Activated naive CD4-positive, alpha-beta T cell treated with anti-CD3 and anti-CD28 coated beads, Interleukin-2, amount 50 U/mL, for 24 hours (primary cell): Measurements from ENCODE around the gene PPA2.
"Not testable (repeated sequence)": the region's sequence is repeated elsewhere in the genome, so short reads cannot be mapped to it uniquely, and the experiment has no call there.

Source experiments
- H3K27ac Mint-ChIP-seq: one replicate; pipeline ENCODE4 v1.8.0; 2021; ENCODE audit warnings: mild to moderate bottlenecking, mixed read lengths
- H3K27me3 Mint-ChIP-seq: one replicate; pipeline ENCODE4 v1.8.0; 2021; ENCODE audit warnings: mixed read lengths
- H3K36me3 Mint-ChIP-seq: one replicate; pipeline ENCODE4 v1.8.0; 2021; ENCODE audit warnings: mixed read lengths
- H3K4me1 Mint-ChIP-seq: one replicate; pipeline ENCODE4 v1.8.0; 2021; ENCODE audit warnings: mixed read lengths
- H3K4me3 Mint-ChIP-seq: one replicate; pipeline ENCODE4 v1.8.0; 2021; ENCODE audit warnings: mild to moderate bottlenecking, mixed read lengths
- H3K9me3 Mint-ChIP-seq: one replicate; pipeline ENCODE4 v1.8.0; 2021; ENCODE audit warnings: mixed read lengths

Gene PPA2

GRCh38 chr4:105469736-105470135 is 4.1 kb downstream of the PPA2 start:
- no peak overlapping the region for H3K27ac Mint-ChIP-seq
- H3K36me3 Mint-ChIP-seq = peaks cover 20% of the 10 kb centered on the region

GRCh38 chr4:105466580-105466979 is 7.3 kb downstream of the PPA2 start:
- peaks cover 30% of the 10 kb centered on the region for H3K36me3 Mint-ChIP-seq
- no peaks in the 10 kb centered on the region for H3K9me3 Mint-ChIP-seq
- H3K4me1 Mint-ChIP-seq = peaks cover 66% of the 10 kb centered on the region
- H3K27me3 Mint-ChIP-seq = no peaks in the 10 kb centered on the region
- no peak overlapping the region for H3K27ac Mint-ChIP-seq
- no peak overlapping the region for H3K4me3 Mint-ChIP-seq

More at GRCh38 chr4:105469736-105470135, 4.1 kb downstream of the PPA2 start:
- H3K27me3 Mint-ChIP-seq = no peaks in the 10 kb centered on the region
- H3K4me3 Mint-ChIP-seq = no peak overlapping the region
- H3K9me3 Mint-ChIP-seq = no peaks in the 10 kb centered on the region
- peaks cover 66% of the 10 kb centered on the region for H3K4me1 Mint-ChIP-seq

DNA sequence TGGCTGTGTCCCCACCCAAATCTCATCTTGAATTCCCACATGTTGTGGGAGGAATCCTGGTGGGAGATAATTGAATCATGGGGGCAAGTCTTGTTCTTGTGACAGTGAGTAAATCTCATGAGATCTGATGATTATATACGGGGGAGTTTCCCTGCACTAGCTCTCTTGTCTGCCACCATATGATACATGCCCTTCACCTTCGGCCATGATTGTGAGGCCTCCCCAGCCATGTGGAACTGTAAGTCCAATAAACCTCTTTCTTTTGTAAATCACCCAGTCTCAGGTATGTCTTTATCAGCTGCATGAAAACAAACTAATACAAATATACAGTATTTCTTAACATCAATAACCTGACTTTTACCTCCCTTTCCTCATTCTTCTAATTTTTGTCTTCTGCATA is 9.3 kb downstream of the PPA2 start:
- peaks cover 30% of the 10 kb centered on the region for H3K36me3 Mint-ChIP-seq
- not testable (repeated sequence) for H3K4me3 Mint-ChIP-seq, H3K27ac Mint-ChIP-seq, H3K9me3 Mint-ChIP-seq, H3K27me3 Mint-ChIP-seq
- H3K4me1 Mint-ChIP-seq = peaks cover 63% of the 10 kb centered on the region

DNA sequence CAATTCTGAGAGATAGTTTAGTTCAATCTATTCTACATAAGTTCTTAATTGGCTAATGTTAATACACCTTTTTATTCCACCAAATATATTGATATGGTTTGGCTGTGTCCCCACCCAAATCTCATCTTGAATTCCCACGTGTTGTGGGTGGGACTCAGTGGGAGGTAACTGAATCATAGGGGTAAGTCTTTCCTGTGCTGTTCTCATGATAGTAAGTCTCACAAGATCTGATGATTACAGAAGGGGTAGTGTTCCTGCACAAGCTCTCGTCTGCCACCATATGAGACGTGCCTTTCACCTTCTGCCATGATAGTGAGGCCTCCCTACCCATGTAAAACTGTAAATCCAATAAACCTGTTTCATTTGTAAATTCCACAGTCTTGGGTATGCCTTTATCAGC is 11.3 kb downstream of the PPA2 start:
- Mint-ChIP-seq H3K4me3 (no peak overlapping the region), H3K9me3 (no peaks in the 10 kb centered on the region), H3K27ac (no peak overlapping the region), H3K36me3 (peaks cover 36% of the 10 kb centered on the region), H3K27me3 (no peaks in the 10 kb centered on the region), H3K4me1 (peaks cover 59% of the 10 kb centered on the region)

- H3K4me3 Mint-ChIP-seq = no peak overlapping the region
- H3K4me1 Mint-ChIP-seq = peaks cover 52% of the 10 kb centered on the region
- no peaks in the 10 kb centered on the region for H3K9me3 Mint-ChIP-seq
- peaks cover 30% of the 10 kb centered on the region for H3K36me3 Mint-ChIP-seq
- no peaks in the 10 kb centered on the region for H3K27me3 Mint-ChIP-seq
- no peak overlapping the region for H3K27ac Mint-ChIP-seq
Measured at GRCh38 chr4:105461621-105462382, 12.1 kb downstream of the PPA2 start.

- no peak overlapping the region for H3K4me3 Mint-ChIP-seq
- H3K4me1 Mint-ChIP-seq = peaks cover 47% of the 10 kb centered on the region
- H3K36me3 Mint-ChIP-seq = peaks cover 26% of the 10 kb centered on the region
- no peaks in the 10 kb centered on the region for H3K27me3 Mint-ChIP-seq
- no peak overlapping the region for H3K27ac Mint-ChIP-seq
- H3K9me3 Mint-ChIP-seq = no peaks in the 10 kb centered on the region
Measured at GRCh38 chr4:105461221-105461620, 12.6 kb downstream of the PPA2 start.

- no peaks in the 10 kb centered on the region for H3K9me3 Mint-ChIP-seq
- H3K4me3 Mint-ChIP-seq = no peak overlapping the region
- no peak overlapping the region for H3K27ac Mint-ChIP-seq
- H3K36me3 Mint-ChIP-seq = peaks cover 26% of the 10 kb centered on the region
- H3K4me1 Mint-ChIP-seq = peaks cover 45% of the 10 kb centered on the region
- H3K27me3 Mint-ChIP-seq = no peaks in the 10 kb centered on the region
Measured at GRCh38 chr4:105460306-105460705, 13.6 kb downstream of the PPA2 start.

- Mint-ChIP-seq H3K4me1 (peaks cover 59% of the 10 kb centered on the region), H3K36me3 (peaks cover 31% of the 10 kb centered on the region)
- H3K9me3 Mint-ChIP-seq, H3K4me3 Mint-ChIP-seq, H3K27ac Mint-ChIP-seq, H3K27me3 Mint-ChIP-seq: not testable (repeated sequence)
Measured at GRCh38 chr4:105458541-105458940, 15.3 kb downstream of the PPA2 start.

DNA sequence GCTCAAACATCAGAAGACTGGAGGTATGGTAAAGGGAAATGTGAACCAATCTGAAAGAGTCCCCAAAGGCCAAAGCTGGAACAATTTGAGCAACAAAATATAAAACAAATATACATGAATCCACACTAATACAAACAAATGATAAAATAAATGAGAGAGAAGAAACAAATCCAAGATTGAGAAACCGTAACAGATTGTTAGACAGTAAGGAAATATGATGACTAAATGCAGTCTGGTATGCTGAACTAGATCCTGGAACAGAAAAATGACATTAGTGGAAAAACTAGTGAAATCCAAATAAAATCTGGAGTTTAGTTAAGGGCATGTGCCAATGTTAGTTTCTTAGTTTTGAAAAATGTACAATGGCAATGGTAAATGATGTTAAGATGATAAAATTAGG is 15.9 kb downstream of the PPA2 start:
- Mint-ChIP-seq H3K4me1 (peaks cover 58% of the 10 kb centered on the region), H3K36me3 (peaks cover 31% of the 10 kb centered on the region), H3K4me3 (no peak overlapping the region), H3K27ac (peak overlapping the region; percentile 8), H3K9me3 (no peaks in the 10 kb centered on the region), H3K27me3 (no peaks in the 10 kb centered on the region)

- peaks cover 42% of the 10 kb centered on the region for H3K4me1 Mint-ChIP-seq
- no peaks in the 10 kb centered on the region for H3K9me3 Mint-ChIP-seq
- no peak overlapping the region for H3K27ac Mint-ChIP-seq
- no peaks in the 10 kb centered on the region for H3K27me3 Mint-ChIP-seq
- H3K36me3 Mint-ChIP-seq = peaks cover 35% of the 10 kb centered on the region
- H3K4me3 Mint-ChIP-seq = no peak overlapping the region
Measured at GRCh38 chr4:105455998-105456397, 17.9 kb downstream of the PPA2 start.

DNA sequence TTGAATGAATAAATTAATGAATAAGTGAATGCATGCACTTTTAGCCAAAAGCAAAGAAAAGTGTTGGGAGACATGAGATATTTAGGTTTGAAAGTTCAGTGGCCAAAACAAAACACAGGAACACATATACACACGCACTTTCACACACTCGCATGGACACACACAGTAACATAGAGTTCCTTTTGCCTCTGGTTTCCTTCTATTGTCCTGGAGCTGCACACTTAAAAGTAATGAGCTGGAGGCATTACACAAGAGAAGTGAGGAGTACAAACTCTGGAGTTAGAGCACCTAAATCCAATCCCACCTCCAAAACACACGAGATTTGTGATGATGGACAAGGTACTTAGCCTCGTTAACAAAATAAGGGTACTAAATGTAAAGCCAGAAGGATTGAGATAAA is 18.7 kb downstream of the PPA2 start:
- Mint-ChIP-seq H3K4me1 (peaks cover 39% of the 10 kb centered on the region), H3K9me3 (no peaks in the 10 kb centered on the region), H3K27ac (no peak overlapping the region), H3K27me3 (no peaks in the 10 kb centered on the region), H3K36me3 (peaks cover 37% of the 10 kb centered on the region), H3K4me3 (no peak overlapping the region)

- H3K27me3 Mint-ChIP-seq = no peaks in the 10 kb centered on the region
- H3K4me1 Mint-ChIP-seq = peaks cover 29% of the 10 kb centered on the region
- no peak overlapping the region for H3K4me3 Mint-ChIP-seq
- no peaks in the 10 kb centered on the region for H3K9me3 Mint-ChIP-seq
- peaks cover 42% of the 10 kb centered on the region for H3K36me3 Mint-ChIP-seq
- peak overlapping the region; percentile 63 for H3K27ac Mint-ChIP-seq
Measured at GRCh38 chr4:105453550-105454205, 20.2 kb downstream of the PPA2 start.

DNA sequence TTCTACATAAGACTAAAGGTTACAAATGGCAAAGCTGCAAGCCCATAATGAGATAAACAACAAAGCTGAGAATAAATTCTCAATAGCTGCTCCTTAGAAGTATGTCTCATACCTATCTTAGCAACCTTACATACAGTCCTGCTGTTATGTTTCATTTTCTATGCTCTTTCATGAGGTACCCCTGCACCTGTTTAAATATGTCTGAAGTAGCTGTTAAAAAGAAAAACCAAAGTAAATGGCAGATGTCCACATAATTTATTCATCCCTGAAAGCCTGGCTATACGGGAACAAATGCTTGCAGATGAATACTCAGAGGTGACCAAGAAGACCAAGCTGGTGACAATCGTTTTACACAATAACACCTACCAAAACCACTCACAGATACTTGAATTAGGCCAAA is 22.5 kb downstream of the PPA2 start:
- Mint-ChIP-seq H3K27me3 (no peaks in the 10 kb centered on the region), H3K9me3 (no peaks in the 10 kb centered on the region), H3K27ac (no peak overlapping the region), H3K4me1 (peaks cover 24% of the 10 kb centered on the region), H3K36me3 (peaks cover 41% of the 10 kb centered on the region), H3K4me3 (no peak overlapping the region)

DNA sequence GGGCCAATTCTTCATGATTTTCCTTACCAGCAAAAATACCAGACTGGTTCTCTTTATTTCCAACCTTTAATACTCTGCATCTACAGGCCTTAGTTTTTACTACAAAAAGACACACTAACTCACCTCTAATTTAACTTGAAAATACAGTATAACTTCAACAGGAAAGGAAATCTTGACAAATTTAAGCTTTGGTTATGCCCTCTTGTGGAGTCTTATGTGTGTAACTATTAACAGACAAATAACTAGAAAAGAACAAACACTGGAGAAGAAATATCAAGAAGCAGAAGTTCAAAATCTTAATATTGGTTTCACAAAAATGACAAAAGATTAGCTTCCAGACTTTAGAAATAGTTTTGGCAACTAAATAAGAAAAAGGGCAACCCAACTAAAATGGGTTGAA is 33.0 kb downstream of the PPA2 start:
- peaks cover 39% of the 10 kb centered on the region for H3K36me3 Mint-ChIP-seq
- no peak overlapping the region for H3K27ac Mint-ChIP-seq
- H3K4me1 Mint-ChIP-seq = no peaks in the 10 kb centered on the region
- H3K4me3 Mint-ChIP-seq = no peak overlapping the region
- peaks cover 20% of the 10 kb centered on the region for H3K9me3 Mint-ChIP-seq
- no peaks in the 10 kb centered on the region for H3K27me3 Mint-ChIP-seq

DNA sequence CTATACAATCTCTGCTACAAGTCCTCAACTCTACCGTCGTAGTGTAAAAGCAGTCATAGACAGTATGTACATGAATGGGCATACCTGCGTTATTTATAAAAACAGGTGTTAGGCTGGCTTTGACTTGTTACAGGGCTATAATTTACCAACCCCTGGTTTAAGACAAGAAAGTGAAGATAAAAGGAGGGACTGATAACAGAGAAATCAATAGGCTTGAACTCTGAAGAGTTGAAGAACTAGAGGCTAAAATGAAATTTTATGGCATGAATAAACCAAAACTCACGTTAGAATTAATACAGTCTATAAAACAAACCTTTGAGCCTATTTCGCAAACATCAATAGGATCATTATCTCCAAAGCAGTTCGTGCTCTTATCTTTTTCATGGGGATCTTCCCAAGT is 36.2 kb downstream of the PPA2 start:
- Mint-ChIP-seq H3K4me3 (no peak overlapping the region), H3K27ac (no peak overlapping the region), H3K36me3 (peaks cover 59% of the 10 kb centered on the region), H3K4me1 (peaks cover 8% of the 10 kb centered on the region), H3K27me3 (no peaks in the 10 kb centered on the region), H3K9me3 (peaks cover 28% of the 10 kb centered on the region)

DNA sequence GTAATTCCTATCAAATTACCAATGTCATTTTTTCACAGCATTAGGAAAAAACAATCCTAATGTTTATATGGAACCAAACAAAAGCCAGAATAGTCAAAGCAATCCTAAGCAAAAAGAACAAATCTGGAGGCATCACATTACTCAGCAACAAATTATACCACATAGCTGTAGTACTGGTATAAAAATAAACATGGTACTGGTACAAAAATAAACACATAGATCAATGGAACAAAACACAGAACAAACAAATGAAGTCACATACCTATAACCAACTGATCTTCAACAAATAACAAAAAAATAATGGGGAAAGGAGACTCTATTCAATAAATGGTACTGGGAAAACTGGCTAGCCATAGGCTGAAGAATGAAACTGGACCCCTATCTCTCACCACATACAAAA is 37.4 kb downstream of the PPA2 start:
- peaks cover 28% of the 10 kb centered on the region for H3K9me3 Mint-ChIP-seq

More for the DNA sequence above, 37.4 kb downstream of the PPA2 start:
- Mint-ChIP-seq H3K27me3 (no peaks in the 10 kb centered on the region), H3K4me1 (peaks cover 8% of the 10 kb centered on the region), H3K4me3 (no peak overlapping the region), H3K27ac (no peak overlapping the region), H3K36me3 (peaks cover 61% of the 10 kb centered on the region)
